Heart left ventricle (tissue), 16 donors: Measurements from ENCODE around the gene SPATA33. TPM values are rescaled to one million over a fixed set of nuclear protein-coding genes. Genes with fewer than 3 reads are reported as not detected.
A peak's percentile ranks its signal among the peaks of the same experiment; 100 is the strongest.
"Not testable (repeated sequence)": the region's sequence is repeated elsewhere in the genome, so short reads cannot be mapped to it uniquely, and the experiment has no call there.

ENCODE experiments used
- ATAC-seq, 4 donors: fragments of 200-7000 bp; cut with Tn5 transposase; one replicate each; pipeline ENCODE4 v1.9.1; 2020 to 2022; ENCODE audit warnings: moderate library complexity in 4 of 4, mild to moderate bottlenecking in 3 of 4, moderate number of reproducible peaks in 1 of 4
- DNase-seq, 5 donors: peaks; one replicate each; pipeline ENCODE4 v3.0.0-alpha.2; 2020
- H3K27ac ChIP-seq, 12 donors: fragments of 200-600 bp; sonication (generic) in 4 of 12; one replicate each; pipeline versions ENCODE4 v1.5.0 to v1.8.0; 2016 to 2022; ENCODE audit warnings: mild to moderate bottlenecking in 2 of 12
- H3K27me3 ChIP-seq, 9 donors: fragments of 200-600 bp; sonication (generic) in 2 of 9; one replicate each; pipeline versions ENCODE4 v1.5.1 to v1.8.0; 2016 to 2022; ENCODE audit warnings: mild to moderate bottlenecking in 3 of 9
- H3K36me3 ChIP-seq, 9 donors: fragments of 200-600 bp; sonication (generic) in 2 of 9; one replicate each; pipeline versions ENCODE4 v1.5.0 to v1.8.0; 2018 to 2022; ENCODE audit warnings: mild to moderate bottlenecking in 2 of 9
- H3K4me1 ChIP-seq, 12 donors: fragments of 200-600 bp; sonication (generic) in 4 of 12; one replicate each; pipeline versions ENCODE4 v1.5.0 to v1.8.0; 2016 to 2022; ENCODE audit warnings: mild to moderate bottlenecking in 3 of 12
- H3K4me3 ChIP-seq, 12 donors: fragments of 200-600 bp; sonication (generic) in 4 of 12; one replicate each; pipeline versions ENCODE4 v1.5.0 to v1.8.0; 2017 to 2022; ENCODE audit warnings: mild to moderate bottlenecking in 9 of 12, moderate library complexity in 4 of 12
- H3K9me3 ChIP-seq, 12 donors: fragments of 200-600 bp; sonication (generic) in 4 of 12; one replicate each; pipeline versions ENCODE4 v1.5.0 to v1.8.0; 2016 to 2022; ENCODE audit warnings: mild to moderate bottlenecking in 1 of 12
- CTCF ChIP-seq, 12 donors: fragments of 200-600 bp; sonication (generic) in 4 of 12; IDR thresholded peaks; one replicate each; pipeline versions ENCODE4 v1.5.0 to v1.8.0; 2018 to 2022; ENCODE audit warnings: antibody characterized with exemption in 12 of 12, mild to moderate bottlenecking in 5 of 12
- POLR2A ChIP-seq, 2 donors: fragments of 450-650 bp; IDR thresholded peaks; one replicate each; pipeline ENCODE4 v1.6.1; 2017; ENCODE audit warnings: antibody characterized with exemption in 2 of 2, mild to moderate bottlenecking in 2 of 2, moderate library complexity in 2 of 2
- WGBS, 4 donors: extraction: QIAGEN DNeasy Blood & Tissue Kit in 2 of 4; methylation state at CpG; one replicate each; pipeline versions ENCODE4 v1.1.5 to v1.1.7; 2013 to 2018; 5-methylcytosine and 5-hydroxymethylcytosine counted together
- intact Hi-C, 10 donors: fragments of 100-400 bp; cut with DNase I; formaldehyde crosslinking; loops; one replicate each; pipeline versions ENCODE4 v1.11.1 to v1.14.2; 2022
- polyA plus RNA-seq, 2 donors: library from polyadenylated mRNA; stranded (reverse); fragments of 200-250 nt; gene quantifications; one replicate each; pipeline ENCODE4 v1.2.3, GENCODE V29; 2013
- total RNA-seq, 9 donors: library from RNA; depleted of rRNA in 2 of 9; stranded (reverse); fragments of >200 nt in 2 of 9; fragmentation: NEBNext Ultra II Directional in 3 of 9; extraction: Animal tissue kit (Norgen Biotek cat#: 25700) in 3 of 9; gene quantifications; one replicate each; pipeline versions ENCODE4 v1.1.0 to v1.2.4, GENCODE V29; 2016 to 2023
- donor health status: ischemic (EF 13 %, LVEDD 7.1; RV severe dilation, severe dysfunction).
- donor health status: healthy with polysubstance abuse.
- donor health status: DM: no; HTN: yes; CAD: no.
- donor health status: DM: no; HTN: no; CAD: no.
- donor health status: ischemic (EF 25% LVEDD 6.9; RV normal size, moderate dysfunction).
- donor health status: ischemic (EF 25% LVEDD 5.7; RV mildly dilated, moderate dysfunction).
- donor health status: healthy.
- donor health status: DM: yes; HTN: yes; CAD: no.
- donor health status: ischemic (EF 35%, LVEDD 5.7; RV mildly dilated, moderate dysfunction).
- donor health status: nonischemic (EF 11% LVEDD 7.7; RV severe dilation, severe dysfunction).
- donor health status: DM: yes; HTN: yes; CAD: no.
- donor health status: PGD.
- donor health status: ischemic (EF 29% LVEDD 5.4; RV normal size, mild dysfunction).
- donor health status: nonischemic (EF 23%, LVEDD 6.1; RV moderate dilation, normal function).

SPATA33 gene
- total and polyA plus RNA-seq, 11 donors, result 0.94 to 5.1 (median 3.0) TPM

DNA sequence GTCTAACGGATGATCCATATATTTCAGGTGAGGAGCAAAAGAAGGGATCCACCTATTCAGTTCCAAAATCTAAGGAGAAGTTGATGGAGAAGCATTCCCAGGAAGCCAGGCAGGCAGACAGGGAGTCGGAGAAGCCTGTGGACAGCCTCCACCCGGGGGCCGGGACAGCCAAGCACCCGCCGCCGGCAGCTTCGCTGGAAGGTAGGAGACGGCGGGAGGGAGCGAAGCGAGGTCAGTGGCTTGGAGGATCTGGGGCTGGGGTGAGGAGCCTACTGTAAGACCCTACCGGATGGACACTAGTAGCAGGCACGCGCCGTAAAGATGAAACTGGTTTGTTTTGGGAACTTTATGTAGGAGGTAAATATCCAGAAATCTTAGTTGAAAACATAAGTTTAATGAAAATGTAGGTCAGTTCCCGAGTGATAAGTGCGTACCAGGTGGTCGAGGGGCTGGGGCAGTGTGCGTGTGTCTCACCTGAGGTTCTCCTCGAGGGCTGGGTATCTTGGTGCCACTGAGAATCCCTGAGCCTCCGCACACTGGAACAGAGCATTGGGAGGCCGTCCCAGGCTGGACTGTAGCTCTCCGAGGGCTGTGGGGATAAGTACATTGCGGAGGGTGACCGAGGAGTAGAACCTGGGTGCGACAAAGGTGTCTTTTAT lies 714 bp downstream of the SPATA33 start:
- WGBS, 4 donors, result 16 to 21% (median 19%) methylated on average over 27 of the region's 27 CpGs
- Histone ChIP-seq H3K9me3 (no peaks in the 10 kb centered on the region), H3K4me1 (peaks cover 5 to 24% (median 18%) of the 10 kb centered on the region in 12 donors), H3K27ac (peak overlapping the region; percentile 66 to 91 (median 86)), H3K36me3 (peaks cover 0 to 33% (median 11%) of the 10 kb centered on the region in 9 donors), H3K4me3 (peak overlapping the region; percentile 73 to 100 (median 94)), H3K27me3 (no peaks in the 10 kb centered on the region)
- ATAC-seq (peak in 1 of 4 donors; percentile 22), DNase-seq (peak in 1 of 5 donors; percentile 24)
- intact Hi-C loops, result loop anchor here in 1 of 10 donors (5.0 kb wide), 1 partner anchor 44 kb away; the partner anchor contains the start of gene SPATA2L
- TF ChIP-seq CTCF (IDR thresholded peaks at IDR 0.05), result no peak
- no peak for TF ChIP-seq POLR2A (IDR thresholded peaks at IDR 0.05)

- TF ChIP-seq POLR2A (IDR thresholded peaks at IDR 0.05) (no peak), CTCF (IDR thresholded peaks at IDR 0.05) (no peak)
- no peaks in the 10 kb centered on the region for H3K9me3 ChIP-seq
- H3K4me1 ChIP-seq, result peaks cover 5 to 24% (median 18%) of the 10 kb centered on the region in 12 donors
- no peak overlapping the region for H3K4me3 ChIP-seq
- no peaks in the 10 kb centered on the region for H3K27me3 ChIP-seq
- intact Hi-C loops, result no loop called here
- ATAC-seq (no peak), DNase-seq (no peak)
- WGBS, 4 donors, result 74 to 78% (median 76%) methylated on average over 7 of the region's 7 CpGs
- H3K27ac ChIP-seq, result no peak overlapping the region
- H3K36me3 ChIP-seq, result peaks cover 0 to 27% (median 11%) of the 10 kb centered on the region in 9 donors
These were observed 2.5 kb downstream of the SPATA33 start for GRCh38 chr16:89660146-89660545.

DNA sequence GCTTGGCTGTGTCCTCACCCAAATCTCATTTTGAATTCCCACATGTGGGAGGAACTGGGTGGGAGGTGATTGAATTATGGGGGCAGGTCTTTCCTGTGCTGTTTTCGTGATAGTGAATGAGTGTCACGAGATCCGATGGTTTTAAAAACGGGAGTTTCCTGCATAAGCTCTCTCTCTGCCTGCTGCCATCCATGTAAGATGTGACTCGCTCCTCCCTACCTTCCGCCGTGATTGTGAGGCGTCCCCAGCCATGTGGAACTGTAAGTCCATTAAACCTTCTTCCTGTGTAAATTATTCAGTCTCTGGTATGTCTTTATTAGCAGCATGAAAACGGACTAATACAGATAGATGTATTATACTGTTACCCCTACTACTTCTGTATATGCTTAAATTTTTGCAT lies 3.6 kb downstream of the SPATA33 start:
- intact Hi-C loops, result no loop called here
- TF ChIP-seq POLR2A (IDR thresholded peaks at IDR 0.05), result no peak
- 83 to 90% (median 87%) methylated on average over 9 of the region's 9 CpGs for WGBS, 4 donors

DNA sequence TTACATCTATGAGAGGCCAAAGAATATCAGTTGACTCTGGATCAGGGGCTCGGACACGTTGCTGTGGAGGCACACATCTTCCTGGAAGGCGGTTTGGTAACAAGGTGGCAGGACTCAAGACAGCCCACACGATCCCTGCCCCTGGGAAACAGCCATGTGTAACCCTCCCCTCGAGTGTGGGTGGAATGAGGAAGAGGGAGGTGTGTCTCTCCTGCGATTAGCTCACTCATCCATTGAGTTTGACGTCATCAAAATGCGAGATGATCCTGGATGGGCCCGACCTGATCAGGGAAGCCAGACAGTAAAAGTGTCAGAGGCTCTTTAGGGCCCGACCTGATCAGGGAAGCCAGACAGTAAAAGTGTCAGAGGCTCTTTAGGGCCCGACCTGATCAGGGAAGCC lies 6.6 kb downstream of the SPATA33 start:
- intact Hi-C loops, H3K9me3 ChIP-seq, H3K4me3 ChIP-seq, H3K27ac ChIP-seq, DNase-seq, H3K4me1 ChIP-seq, ATAC-seq, H3K27me3 ChIP-seq: not testable (repeated sequence)
- peaks cover 0 to 27% (median 11%) of the 10 kb centered on the region in 9 donors for H3K36me3 ChIP-seq
- WGBS, 4 donors, result 86 to 91% (median 89%) methylated on average over 10 to 11 of the region's 11 CpGs

More for the DNA sequence above, 3.6 kb downstream of the SPATA33 start:
- no peak overlapping the region for H3K4me3 ChIP-seq
- ATAC-seq, result no peak
- H3K27ac ChIP-seq, result no peak overlapping the region
- no peaks in the 10 kb centered on the region for H3K27me3 ChIP-seq
- H3K4me1 ChIP-seq, result peaks cover 5 to 23% (median 17%) of the 10 kb centered on the region in 12 donors
- no peaks in the 10 kb centered on the region for H3K9me3 ChIP-seq
- peaks cover 0 to 27% (median 11%) of the 10 kb centered on the region in 9 donors for H3K36me3 ChIP-seq
- DNase-seq, result no peak

DNA sequence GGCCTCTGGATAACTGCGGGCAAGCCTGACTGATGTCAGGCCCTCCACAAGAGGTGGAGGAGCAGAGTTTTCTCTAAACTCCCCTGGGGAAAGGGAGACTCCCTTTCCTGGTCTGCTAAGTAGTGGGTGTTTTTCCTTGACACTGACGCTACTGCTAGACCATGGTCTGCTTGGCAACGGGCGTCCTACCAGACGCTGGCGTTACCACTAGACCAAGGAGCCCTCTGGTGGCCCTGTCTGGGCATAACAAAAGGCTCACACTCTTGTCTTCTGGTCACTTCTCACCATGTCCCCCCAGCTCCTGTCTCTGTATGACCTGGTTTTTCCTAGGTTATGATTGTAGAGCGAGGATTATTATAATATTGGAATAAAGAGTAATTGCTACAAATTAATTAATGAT lies 9.4 kb downstream of the SPATA33 start:
- H3K4me3 ChIP-seq, DNase-seq, H3K9me3 ChIP-seq, H3K27ac ChIP-seq, H3K36me3 ChIP-seq, ATAC-seq, H3K27me3 ChIP-seq, H3K4me1 ChIP-seq, intact Hi-C loops: not testable (repeated sequence)
- TF ChIP-seq CTCF (IDR thresholded peaks at IDR 0.05), result peak in 7 of 12 donors; percentile 6 to 29 (median 23)
- 34 to 62% (median 49%) methylated on average over 7 of the region's 7 CpGs for WGBS, 4 donors
